Neural cell (in vitro differentiated cells): ENCODE measurements around the gene EEF1AKMT4. TPM values are rescaled to one million over a fixed set of nuclear protein-coding genes. Genes with fewer than 3 reads are reported as not detected.

Experiments used
- H2AFZ ChIP-seq: fragments of 200-600, 300-800 bp; sonication (generic), shearing (Covaris generic); 2 replicates; pipeline ENCODE4 v1.6.0; 2014; ENCODE audit warnings: low read depth, mild to moderate bottlenecking, antibody characterized with exemption, low read length, moderate library complexity
- H3F3A ChIP-seq: fragments of 200-600 bp; shearing (Covaris generic); 2 replicates; pipeline ENCODE4 v1.6.1; 2016; ENCODE audit warnings: mild to moderate bottlenecking, moderate library complexity, mixed read lengths, antibody characterized with exemption, low read length; ENCODE audit not compliant: insufficient read depth, poor library complexity, severe bottlenecking
- H3K27ac ChIP-seq: fragments of 200-600, 300-800 bp; sonication (generic), shearing (Covaris generic); 2 replicates; pipeline ENCODE4 v1.5.1; 2014; ENCODE audit warnings: mild to moderate bottlenecking, low read length, moderate library complexity
- H3K27me3 ChIP-seq: fragments of 300-800, 200-600 bp; sonication (generic), shearing (Covaris generic); 2 replicates; pipeline ENCODE4 v1.6.0; 2014; ENCODE audit warnings: mild to moderate bottlenecking, low read depth, low read length, moderate library complexity; ENCODE audit not compliant: insufficient read depth
- H3K36me3 ChIP-seq: fragments of 300-800, 200-600 bp; sonication (generic), shearing (Covaris generic); 2 replicates; pipeline ENCODE4 v1.5.1; 2014; ENCODE audit warnings: mild to moderate bottlenecking, antibody characterized with exemption, low read length, moderate library complexity; ENCODE audit not compliant: insufficient read depth
- H3K4me2 ChIP-seq: fragments of 300-800, 200-600 bp; sonication (generic), shearing (Covaris generic); 2 replicates; pipeline ENCODE4 v1.6.0; 2014; ENCODE audit warnings: mild to moderate bottlenecking, low read length
- H3K4me3 ChIP-seq: fragments of 300-800, 200-600 bp; sonication (generic), shearing (Covaris generic); 2 replicates; pipeline ENCODE4 v1.5.1; 2014; ENCODE audit warnings: mild to moderate bottlenecking, low read length, moderate library complexity
- H3K79me2 ChIP-seq: fragments of 200-600 bp; shearing (Covaris generic); replicated peaks from 2 replicates; pipeline ENCODE4 v1.6.0; 2014; ENCODE audit warnings: mild to moderate bottlenecking, low read length, moderate library complexity; ENCODE audit not compliant: insufficient read depth
- H3K9ac ChIP-seq: fragments of 300-800, 200-600 bp; sonication (generic), shearing (Covaris generic); 2 replicates; pipeline ENCODE4 v1.6.1; 2016; ENCODE audit warnings: mild to moderate bottlenecking, low read length, mixed read lengths
- H3K9me2 ChIP-seq: fragments of 200-600 bp; shearing (Covaris generic); 2 replicates; pipeline ENCODE4 v1.6.1; 2016; ENCODE audit warnings: mild to moderate bottlenecking, low read length, mixed read lengths; ENCODE audit not compliant: insufficient read depth
- H3K9me3 ChIP-seq: fragments of 200-600, 300-800 bp; sonication (generic), shearing (Covaris generic); 2 replicates; pipeline ENCODE4 v1.6.1; 2016; ENCODE audit warnings: mild to moderate bottlenecking, mixed run types, low read length, moderate library complexity, mixed read lengths
- H4K20me1 ChIP-seq: fragments of 200-600 bp; shearing (Covaris generic); 2 replicates; pipeline ENCODE4 v1.6.1; 2016; ENCODE audit warnings: mild to moderate bottlenecking, mixed run types; ENCODE audit not compliant: insufficient read depth
- CTCF ChIP-seq: fragments of 450-650 bp; IDR thresholded peaks from 2 replicates; pipeline ENCODE4 v1.5.1; 2014; ENCODE audit warnings: antibody characterized with exemption, mild to moderate bottlenecking, moderate library complexity; ENCODE audit not compliant: poor library complexity, severe bottlenecking
- EP300 ChIP-seq: fragments of 450-650 bp; conservative IDR thresholded peaks from 2 replicates; pipeline ENCODE4 v1.6.1; 2014; ENCODE audit warnings: antibody characterized with exemption, mild to moderate bottlenecking, moderate library complexity; ENCODE audit not compliant: poor library complexity, severe bottlenecking
- EZH2 ChIP-seq: fragments of 200-600, 300-800 bp; shearing (Covaris generic), sonication (generic); IDR thresholded peaks from 2 replicates; pipeline ENCODE4 v1.6.1; 2014; ENCODE audit warnings: antibody characterized with exemption, low read length, borderline replicate concordance, mild to moderate bottlenecking; ENCODE audit not compliant: insufficient read depth, poor library complexity, severe bottlenecking
- MXI1 ChIP-seq: fragments of 450-650 bp; conservative IDR thresholded peaks from 2 replicates; pipeline ENCODE4 v1.6.1; 2014; ENCODE audit warnings: antibody characterized with exemption, mild to moderate bottlenecking; ENCODE audit not compliant: poor library complexity, severe bottlenecking
- POLR2AphosphoS5 ChIP-seq: IDR thresholded peaks from 2 replicates; pipeline ENCODE4 v1.6.1; 2012
- RAD21 ChIP-seq: fragments of 450-650 bp; conservative IDR thresholded peaks from 2 replicates; pipeline ENCODE4 v1.6.1; 2014; ENCODE audit warnings: antibody characterized with exemption, mild to moderate bottlenecking, moderate library complexity
- REST ChIP-seq: IDR thresholded peaks from 2 replicates; pipeline ENCODE4 v1.6.1; 2012; ENCODE audit warnings: borderline replicate concordance
- SMC3 ChIP-seq: fragments of 450-650 bp; conservative IDR thresholded peaks from 2 replicates; pipeline ENCODE4 v1.6.1; 2014; ENCODE audit warnings: antibody characterized with exemption, mild to moderate bottlenecking, moderate library complexity; ENCODE audit not compliant: poor library complexity
- TAF1 ChIP-seq: IDR thresholded peaks from 2 replicates; pipeline ENCODE4 v1.6.1; 2012; ENCODE audit warnings: low read depth
- polyA plus RNA-seq: library from polyadenylated mRNA; depleted of rRNA; stranded (reverse); fragments of >200 nt; gene quantifications from 2 replicates; pipeline ENCODE4 v1.2.3, GENCODE V29; 2014

Gene EEF1AKMT4
- polyA plus RNA-seq, 1 donor from 2014 or later, result 1.6 TPM

- no peak overlapping the region for H3K4me3 ChIP-seq
- no peaks in the 10 kb centered on the region for H4K20me1 ChIP-seq
- H3K36me3 ChIP-seq, result no peaks in the 10 kb centered on the region
- no peak for TF ChIP-seq RAD21
- H3K9me3 ChIP-seq, result no peaks in the 10 kb centered on the region
- H3F3A ChIP-seq, result no peaks in the 10 kb centered on the region
- H3K9me2 ChIP-seq, result no peaks in the 10 kb centered on the region
- H2AFZ ChIP-seq, result no peak overlapping the region
- no peak overlapping the region for H3K4me2 ChIP-seq
- H3K27ac ChIP-seq, result no peak overlapping the region
- no peaks in the 10 kb centered on the region for H3K27me3 ChIP-seq
- H3K79me2 ChIP-seq, result no peaks in the 10 kb centered on the region
- H3K9ac ChIP-seq, result no peak overlapping the region
Measured at GRCh38 chr3:184291044-184291737, 41.7 kb downstream of the EEF1AKMT4 start.

GRCh38 chr3:184291738-184292445, 42.4 kb downstream of the EEF1AKMT4 start:
- H3F3A ChIP-seq, result no peaks in the 10 kb centered on the region
- H3K4me3 ChIP-seq, result no peak overlapping the region
- H4K20me1 ChIP-seq, result no peaks in the 10 kb centered on the region
- H2AFZ ChIP-seq, result no peak overlapping the region
- H3K27me3 ChIP-seq, result no peaks in the 10 kb centered on the region
- H3K36me3 ChIP-seq, result no peaks in the 10 kb centered on the region
- no peak overlapping the region for H3K9ac ChIP-seq
- H3K9me3 ChIP-seq, result no peaks in the 10 kb centered on the region
- no peak for TF ChIP-seq POLR2AphosphoS5
- TF ChIP-seq REST, result no peak
- no peak for TF ChIP-seq MXI1
- TF ChIP-seq EZH2, result no peak
- no peak overlapping the region for H3K27ac ChIP-seq
- H3K4me2 ChIP-seq, result no peak overlapping the region
- H3K79me2 ChIP-seq, result no peaks in the 10 kb centered on the region
- H3K9me2 ChIP-seq, result no peaks in the 10 kb centered on the region

GRCh38 chr3:184295771-184296170, 46.3 kb downstream of the EEF1AKMT4 start:
- no peaks in the 10 kb centered on the region for H3F3A ChIP-seq
- no peaks in the 10 kb centered on the region for H4K20me1 ChIP-seq
- H3K9ac ChIP-seq, result no peak overlapping the region
- H3K9me3 ChIP-seq, result no peaks in the 10 kb centered on the region
- no peaks in the 10 kb centered on the region for H3K36me3 ChIP-seq
- no peaks in the 10 kb centered on the region for H3K9me2 ChIP-seq
- no peaks in the 10 kb centered on the region for H3K27me3 ChIP-seq
- H3K27ac ChIP-seq, result no peak overlapping the region
- H2AFZ ChIP-seq, result no peak overlapping the region
- no peak overlapping the region for H3K4me2 ChIP-seq
- H3K4me3 ChIP-seq, result no peak overlapping the region
- peaks cover 15% of the 10 kb centered on the region for H3K79me2 ChIP-seq
- TF ChIP-seq RAD21 (no peak), TAF1 (no peak), SMC3 (no peak), CTCF (no peak), EZH2 (no peak), EP300 (no peak), POLR2AphosphoS5 (no peak), MXI1 (no peak), REST (no peak)
